Thyroid gland (tissue), 4 donors: ENCODE data around the gene SUSD5. TPM values are rescaled to one million over a fixed set of nuclear protein-coding genes. Genes with fewer than 3 reads are reported as not detected.
"Not testable (repeated sequence)": the region's sequence is repeated elsewhere in the genome, so short reads cannot be mapped to it uniquely, and the experiment has no call there.

ENCODE experiments used
- DNase-seq, 2 donors: peaks; one replicate each; pipeline ENCODE4 v3.0.0-alpha.2; 2019
- H3K27ac ChIP-seq, 3 donors: fragments of 200-600 bp; sonication (generic); 1 replicate in 2 of 3; 2 replicates in 1 of 3; pipeline ENCODE4 v1.5.1; 2016 to 2019; ENCODE audit warnings: mild to moderate bottlenecking in 1 of 3, moderate library complexity in 1 of 3
- H3K27me3 ChIP-seq: fragments of 200-600 bp; sonication (generic); one replicate; pipeline ENCODE4 v1.5.1; 2019
- H3K36me3 ChIP-seq, 2 donors: fragments of 200-600 bp; sonication (generic); one replicate each; pipeline ENCODE4 v1.5.1; 2016 to 2019
- H3K4me1 ChIP-seq, 2 donors: fragments of 200-600 bp; sonication (generic); one replicate each; pipeline ENCODE4 v1.5.1; 2017 to 2019
- H3K4me3 ChIP-seq, 3 donors: fragments of 200-600 bp; sonication (generic); replicated peaks in 1 of 3; 1 replicate in 2 of 3; 2 replicates in 1 of 3; pipeline ENCODE4 v1.5.1; 2016; ENCODE audit warnings: mild to moderate bottlenecking in 1 of 3
- H3K9me3 ChIP-seq: fragments of 200-600 bp; sonication (generic); one replicate; pipeline ENCODE4 v1.5.1; 2017
- CTCF ChIP-seq, 6 experiments: fragments of 200-600 bp in 3 of 6; fragments of 450-650 bp in 3 of 6; sonication (generic) in 3 of 6; IDR thresholded peaks; one replicate each; pipeline ENCODE4 v1.5.1; 2016 to 2019; ENCODE audit warnings: antibody characterized with exemption in 6 of 6, mild to moderate bottlenecking in 2 of 6, inconsistent platforms in 1 of 6, moderate library complexity in 1 of 6
- POLR2A ChIP-seq, 2 donors: fragments of 450-650 bp; IDR thresholded peaks; one replicate each; pipeline ENCODE4 v1.6.1; 2017; ENCODE audit warnings: antibody characterized with exemption in 2 of 2, mild to moderate bottlenecking in 2 of 2, moderate library complexity in 1 of 2
- WGBS, 2 donors: methylation state at CpG; one replicate each; pipeline ENCODE4 v1.1.5; 2017; 5-methylcytosine and 5-hydroxymethylcytosine counted together
- intact Hi-C: fragments of 100-400 bp; cut with DNase I; formaldehyde crosslinking; loops from one replicate; pipeline ENCODE4 v1.15.1; 2023
- total RNA-seq, 4 donors: library from RNA; depleted of rRNA; stranded (reverse); fragments of >200 nt; gene quantifications; one replicate each; pipeline ENCODE4 v1.2.3, GENCODE V29; 2016

SUSD5 gene
- total RNA-seq, 4 donors from 2014 or later, result 2.3 to 9.6 (median 2.8) TPM

GRCh38 chr3:33145221-33145900, 73.2 kb downstream of the SUSD5 start:
- TF ChIP-seq POLR2A (IDR thresholded peaks at IDR 0.05) (no peak), CTCF (IDR thresholded peaks at IDR 0.05) (no peak)
- intact Hi-C loops, result no loop called here
- no peaks in the 10 kb centered on the region for H3K27me3 ChIP-seq
- H3K4me1 ChIP-seq, result no peaks in the 10 kb centered on the region
- 93 to 98% methylated on average over 16 of the region's 16 CpGs for WGBS, 2 donors
- no peaks in the 10 kb centered on the region for H3K9me3 ChIP-seq
- no peak overlapping the region for H3K4me3 ChIP-seq
- H3K36me3 ChIP-seq, result peaks cover 12 to 18% of the 10 kb centered on the region in 2 donors
- no peak for DNase-seq
- H3K27ac ChIP-seq, result no peak overlapping the region

GRCh38 chr3:33144433-33144832, 74.2 kb downstream of the SUSD5 start:
- 43 to 71% methylated on average over 1 of the region's 1 CpG for WGBS, 2 donors
- Histone ChIP-seq H3K27me3 (no peaks in the 10 kb centered on the region), H3K9me3 (no peaks in the 10 kb centered on the region), H3K4me3 (no peak overlapping the region), H3K27ac (no peak overlapping the region), H3K36me3 (peaks cover 12 to 18% of the 10 kb centered on the region in 2 donors), H3K4me1 (no peaks in the 10 kb centered on the region)
- peak in 2 of 6 experiments; percentile 17 to 36 for TF ChIP-seq CTCF (IDR thresholded peaks at IDR 0.05)
- no peak for TF ChIP-seq POLR2A (IDR thresholded peaks at IDR 0.05)
- DNase-seq, result peak; percentile 23 to 26
- intact Hi-C loops, result no loop called here

GRCh38 chr3:33141006-33141405, 77.6 kb downstream of the SUSD5 start:
- Histone ChIP-seq H3K27me3 (no peaks in the 10 kb centered on the region), H3K9me3 (no peaks in the 10 kb centered on the region), H3K36me3 (peaks cover 12 to 25% of the 10 kb centered on the region in 2 donors), H3K27ac (no peak overlapping the region), H3K4me1 (no peaks in the 10 kb centered on the region), H3K4me3 (no peak overlapping the region)
- 91 to 96% methylated on average over 3 of the region's 3 CpGs for WGBS, 2 donors
- no peak for DNase-seq
- TF ChIP-seq CTCF (IDR thresholded peaks at IDR 0.05) (no peak), POLR2A (IDR thresholded peaks at IDR 0.05) (no peak)
- intact Hi-C loops, result no loop called here

GRCh38 chr3:33139996-33140395, 78.6 kb downstream of the SUSD5 start:
- intact Hi-C loops, result no loop called here

GRCh38 chr3:33139006-33139623, 79.5 kb downstream of the SUSD5 start:
- 92 to 95% methylated on average over 8 of the region's 8 CpGs for WGBS, 2 donors
- peaks cover 25 to 37% of the 10 kb centered on the region in 2 donors for H3K36me3 ChIP-seq
- not testable (repeated sequence) for H3K4me1 ChIP-seq

More at GRCh38 chr3:33139996-33140395, 78.6 kb downstream of the SUSD5 start:
- H3K27ac ChIP-seq, result no peak overlapping the region
- 76 to 79% methylated on average over 2 of the region's 2 CpGs for WGBS, 2 donors
- no peaks in the 10 kb centered on the region for H3K4me1 ChIP-seq
- no peak overlapping the region for H3K4me3 ChIP-seq
- H3K9me3 ChIP-seq, result no peaks in the 10 kb centered on the region
- H3K36me3 ChIP-seq, result peaks cover 16 to 28% of the 10 kb centered on the region in 2 donors
- TF ChIP-seq CTCF (IDR thresholded peaks at IDR 0.05) (no peak), POLR2A (IDR thresholded peaks at IDR 0.05) (no peak)
- no peaks in the 10 kb centered on the region for H3K27me3 ChIP-seq
- DNase-seq, result no peak

More at GRCh38 chr3:33139006-33139623, 79.5 kb downstream of the SUSD5 start:
- H3K27ac ChIP-seq, intact Hi-C loops, H3K9me3 ChIP-seq, DNase-seq, H3K27me3 ChIP-seq, H3K4me3 ChIP-seq: not testable (repeated sequence)
